MM.1S (cell line): ENCODE results near the gene AHSG.

Experiments used
- DNase-seq: peaks from one replicate; pipeline ENCODE4 v3.0.0-alpha.2; 2015
- H2AFZ ChIP-seq: fragments of 300-600 bp; sonication (generic); 2 replicates; pipeline ENCODE4 v1.6.0; 2016; ENCODE audit warnings: antibody characterized with exemption, low read length
- H3F3A ChIP-seq: fragments of 300-600 bp; sonication (generic); 2 replicates; pipeline ENCODE4 v1.6.1; 2016; ENCODE audit warnings: mild to moderate bottlenecking, antibody characterized with exemption, low read length, moderate library complexity, mixed read lengths; ENCODE audit not compliant: insufficient read depth
- H3K27ac ChIP-seq: fragments of 300-600 bp; sonication (generic); 2 replicates; pipeline ENCODE4 v1.5.1; 2016; ENCODE audit warnings: mild to moderate bottlenecking, low read length
- H3K27me3 ChIP-seq: fragments of 300-600 bp; sonication (generic); replicated peaks from 2 replicates; pipeline ENCODE4 v1.6.0; 2016; ENCODE audit warnings: low read length; ENCODE audit not compliant: insufficient read depth
- H3K36me3 ChIP-seq: fragments of 300-600 bp; sonication (generic); replicated peaks from 2 replicates; pipeline ENCODE4 v1.6.1; 2016; ENCODE audit warnings: mild to moderate bottlenecking, low read length, mixed read lengths; ENCODE audit not compliant: insufficient read depth
- H3K4me1 ChIP-seq: fragments of 300-600 bp; sonication (generic); 2 replicates; pipeline ENCODE4 v1.6.1; 2016; ENCODE audit warnings: low read length, mixed read lengths
- H3K4me2 ChIP-seq: fragments of 300-600 bp; sonication (generic); 2 replicates; pipeline ENCODE4 v1.6.0; 2016; ENCODE audit warnings: low read depth, low read length
- H3K4me3 ChIP-seq: fragments of 300-600 bp; sonication (generic); 2 replicates; pipeline ENCODE4 v1.5.1; 2016; ENCODE audit warnings: low read length, mixed read lengths
- H3K79me2 ChIP-seq: fragments of 300-600 bp; sonication (generic); 2 replicates; pipeline ENCODE4 v1.6.1; 2016; ENCODE audit warnings: mixed run types, low read length, mixed read lengths
- H3K9ac ChIP-seq: fragments of 300-600 bp; sonication (generic); 2 replicates; pipeline ENCODE4 v1.6.1; 2016; ENCODE audit warnings: low read length, mixed read lengths
- H3K9me2 ChIP-seq: fragments of 300-600 bp; sonication (generic); replicated peaks from 2 replicates; pipeline ENCODE4 v1.6.1; 2016; ENCODE audit warnings: mild to moderate bottlenecking, low read length, mixed read lengths; ENCODE audit not compliant: insufficient read depth
- H3K9me3 ChIP-seq: fragments of 300-600 bp; sonication (generic); replicated peaks from 2 replicates; pipeline ENCODE4 v1.6.1; 2016; ENCODE audit warnings: mild to moderate bottlenecking, low read length, mixed read lengths; ENCODE audit not compliant: insufficient read depth
- H4K20me1 ChIP-seq: fragments of 300-600 bp; sonication (generic); 2 replicates; pipeline ENCODE4 v1.6.1; 2016; ENCODE audit warnings: mild to moderate bottlenecking, low read length, moderate library complexity, mixed read lengths; ENCODE audit not compliant: insufficient read depth
- CTCF ChIP-seq: fragments of 300-600 bp; sonication (generic); IDR thresholded peaks from 2 replicates; pipeline ENCODE4 v1.5.1; 2016; ENCODE audit warnings: antibody characterized with exemption, low read length, mixed read lengths
- EZH2 ChIP-seq: fragments of 300-600 bp; sonication (generic); optimal IDR thresholded peaks from 2 replicates; pipeline ENCODE3; 2017; ENCODE audit warnings: low read depth, mild to moderate bottlenecking, antibody characterized with exemption, low read length, mixed read lengths
- EZH2phosphoT487 ChIP-seq: fragments of 300-600 bp; sonication (generic); IDR thresholded peaks from 2 replicates; pipeline ENCODE4 v1.6.1; 2018; ENCODE audit warnings: antibody characterized with exemption, low read length

AHSG gene

GRCh38 chr3:186653080-186653707 is 40.3 kb downstream of the AHSG start:
- no peak for DNase-seq
- TF ChIP-seq EZH2 (no peak), CTCF (no peak), EZH2phosphoT487 (no peak)
- Histone ChIP-seq H3K36me3 (no peaks in the 10 kb centered on the region), H3K79me2 (no peaks in the 10 kb centered on the region), H3K27me3 (no peaks in the 10 kb centered on the region), H3K9ac (no peak overlapping the region), H3K9me2 (no peaks in the 10 kb centered on the region), H2AFZ (no peak overlapping the region), H3K27ac (no peak overlapping the region), H3K4me3 (no peak overlapping the region), H3K4me1 (peaks cover 8% of the 10 kb centered on the region), H3F3A (no peaks in the 10 kb centered on the region), H4K20me1 (no peaks in the 10 kb centered on the region), H3K9me3 (no peaks in the 10 kb centered on the region; the same call in 1 of the 2 replicates), H3K4me2 (no peak overlapping the region)

GRCh38 chr3:186653984-186654383 is 41.1 kb downstream of the AHSG start:
- no peaks in the 10 kb centered on the region for H4K20me1 ChIP-seq
- no peaks in the 10 kb centered on the region for H3K79me2 ChIP-seq
- H3K27ac ChIP-seq: no peak overlapping the region
- no peaks in the 10 kb centered on the region for H3K9me2 ChIP-seq
- H3K4me3 ChIP-seq: no peak overlapping the region
- no peak overlapping the region for H2AFZ ChIP-seq
- 0 out of 2 replicates have a peak, but pooled peaks cover 2% of the 10 kb centered on the region for H3K4me1 ChIP-seq
- H3K9me3 ChIP-seq: no peaks in the 10 kb centered on the region
- H3K4me2 ChIP-seq: no peak overlapping the region
- TF ChIP-seq EZH2phosphoT487 (no peak), CTCF (no peak), EZH2 (no peak)
- H3F3A ChIP-seq: no peaks in the 10 kb centered on the region
- H3K36me3 ChIP-seq: no peaks in the 10 kb centered on the region
- H3K27me3 ChIP-seq: no peaks in the 10 kb centered on the region
- DNase-seq: no peak
- no peak overlapping the region for H3K9ac ChIP-seq

GRCh38 chr3:186663361-186664118 is 50.7 kb downstream of the AHSG start:
- Histone ChIP-seq H2AFZ (no peak overlapping the region), H3F3A (no peaks in the 10 kb centered on the region), H4K20me1 (no peaks in the 10 kb centered on the region), H3K9me3 (no peaks in the 10 kb centered on the region), H3K79me2 (no peaks in the 10 kb centered on the region), H3K36me3 (no peaks in the 10 kb centered on the region), H3K4me1 (no peaks in the 10 kb centered on the region), H3K27me3 (no peaks in the 10 kb centered on the region), H3K9ac (no peak overlapping the region), H3K4me2 (no peak overlapping the region), H3K27ac (no peak overlapping the region), H3K4me3 (no peak overlapping the region), H3K9me2 (no peaks in the 10 kb centered on the region)
- TF ChIP-seq EZH2 (no peak), CTCF (no peak), EZH2phosphoT487 (no peak)
- DNase-seq: no peak
